Trophoblast cell (in vitro differentiated cells and primary cell): ENCODE results near the gene FSCN2.
A peak's percentile ranks its signal among the peaks of the same experiment; 100 is the strongest.

Experiments used
- DNase-seq, 2 donors: peaks; one replicate each; pipeline ENCODE4 v3.0.0-alpha.2; 2016
- H2AFZ ChIP-seq: 2 replicates; pipeline ENCODE4 v1.6.1; 2013; ENCODE audit warnings: low read length, moderate library complexity, mild to moderate bottlenecking; ENCODE audit not compliant: insufficient read depth, poor library complexity
- H2AK5ac ChIP-seq: 2 replicates; pipeline ENCODE4 v1.6.1; 2013; ENCODE audit warnings: mild to moderate bottlenecking, low read length
- H2BK120ac ChIP-seq: 2 replicates; pipeline ENCODE4 v1.6.1; 2013; ENCODE audit warnings: low read length, mild to moderate bottlenecking, moderate library complexity; ENCODE audit not compliant: insufficient read depth, poor library complexity
- H2BK12ac ChIP-seq: 2 replicates; pipeline ENCODE4 v1.6.1; 2013; ENCODE audit warnings: mild to moderate bottlenecking, low read length, moderate library complexity
- H2BK5ac ChIP-seq: 2 replicates; pipeline ENCODE4 v1.6.1; 2013; ENCODE audit warnings: low read length, low read depth, moderate library complexity, mild to moderate bottlenecking; ENCODE audit not compliant: poor library complexity
- H3K14ac ChIP-seq: 2 replicates; pipeline ENCODE4 v1.6.1; 2013; ENCODE audit warnings: mild to moderate bottlenecking, low read length
- H3K18ac ChIP-seq: 2 replicates; pipeline ENCODE4 v1.6.1; 2013; ENCODE audit warnings: mild to moderate bottlenecking, low read length
- H3K23ac ChIP-seq: 2 replicates; pipeline ENCODE4 v1.6.1; 2013; ENCODE audit warnings: low read length
- H3K27ac ChIP-seq: 2 replicates; pipeline ENCODE4 v1.5.1; 2013; ENCODE audit warnings: low read depth, mild to moderate bottlenecking, inconsistent platforms, low read length, moderate library complexity
- H3K27me3 ChIP-seq: 2 replicates; pipeline ENCODE4 v1.6.1; 2013; ENCODE audit warnings: inconsistent platforms, mild to moderate bottlenecking, low read length, moderate library complexity; ENCODE audit not compliant: insufficient read depth
- H3K36me3 ChIP-seq, 2 experiments: 1 replicate in 1 of 2; 2 replicates in 1 of 2; pipeline ENCODE4 v1.6.1; 2013; ENCODE audit warnings: low read length in 2 of 2, mild to moderate bottlenecking in 2 of 2, moderate library complexity in 1 of 2; ENCODE audit not compliant: insufficient read depth in 2 of 2, control insufficient read depth in 1 of 2
- H3K4ac ChIP-seq: 2 replicates; pipeline ENCODE4 v1.6.1; 2013; ENCODE audit warnings: low read depth, mild to moderate bottlenecking, low read length, moderate library complexity
- H3K4me1 ChIP-seq, 2 experiments: 1 replicate in 1 of 2; 2 replicates in 1 of 2; pipeline ENCODE4 v1.6.1; 2013; ENCODE audit warnings: low read length in 2 of 2, mild to moderate bottlenecking in 2 of 2, moderate library complexity in 1 of 2; ENCODE audit not compliant: insufficient read depth in 2 of 2, control insufficient read depth in 1 of 2
- H3K4me2 ChIP-seq: 2 replicates; pipeline ENCODE4 v1.6.1; 2013; ENCODE audit warnings: inconsistent platforms, mild to moderate bottlenecking, low read length, moderate library complexity
- H3K4me3 ChIP-seq: 2 replicates; pipeline ENCODE4 v1.5.1; 2013; ENCODE audit warnings: mild to moderate bottlenecking, low read depth, low read length, inconsistent platforms
- H3K79me1 ChIP-seq: one replicate; pipeline ENCODE4 v1.6.1; 2013; ENCODE audit warnings: low read length
- H3K79me2 ChIP-seq: 2 replicates; pipeline ENCODE4 v1.6.1; 2013; ENCODE audit warnings: low read length, mild to moderate bottlenecking; ENCODE audit not compliant: control insufficient read depth, insufficient read depth, poor library complexity
- H3K9ac ChIP-seq: 2 replicates; pipeline ENCODE4 v1.6.1; 2013; ENCODE audit warnings: mild to moderate bottlenecking, low read length
- H3K9me3 ChIP-seq: 2 replicates; pipeline ENCODE4 v1.6.1; 2013; ENCODE audit warnings: low read depth, mild to moderate bottlenecking, control low read depth, inconsistent platforms, low read length; ENCODE audit not compliant: insufficient read depth
- H4K12ac ChIP-seq: 2 replicates; pipeline ENCODE4 v1.6.1; 2013; ENCODE audit warnings: low read depth, mild to moderate bottlenecking, low read length, moderate library complexity
- H4K8ac ChIP-seq: 2 replicates; pipeline ENCODE4 v1.6.1; 2013; ENCODE audit warnings: low read depth, mild to moderate bottlenecking, low read length, moderate library complexity
- H4K91ac ChIP-seq: one replicate; pipeline ENCODE4 v1.6.1; 2013; ENCODE audit warnings: low read depth, mild to moderate bottlenecking, low read length, moderate library complexity
- WGBS: extraction: QIAGEN DNeasy Blood & Tissue Kit; methylation state at CpG from one replicate; pipeline ENCODE4 v1.1.7; 2013; ENCODE audit warnings: missing lambda C conversion rate; ENCODE audit not compliant: insufficient read length, insufficient coverage; ENCODE audit errors: extremely low coverage; 5-methylcytosine and 5-hydroxymethylcytosine counted together

The FSCN2 gene

GRCh38 chr17:81518785-81519283 is 9.3 kb upstream of the FSCN2 start:
- Histone ChIP-seq H3K9me3 (no peaks in the 10 kb centered on the region), H3K79me2 (peaks cover 18% of the 10 kb centered on the region), H3K14ac (peak overlapping the region; percentile 27), H3K9ac (no peak overlapping the region), H3K4me2 (peak overlapping the region; percentile 78), H3K27ac (peak overlapping the region; percentile 27), H4K8ac (peak overlapping the region; percentile 30), H3K27me3 (no peaks in the 10 kb centered on the region), H2BK120ac (no peak overlapping the region), H3K4ac (no peak overlapping the region), H3K36me3 (no peaks in the 10 kb centered on the region), H3K79me1 (peaks cover 28% of the 10 kb centered on the region), H3K23ac (no peak overlapping the region), H3K4me1 (peaks cover 40 to 49% of the 10 kb centered on the region in 2 experiments), H4K12ac (peak overlapping the region; percentile 22), H2BK12ac (no peak overlapping the region), H3K4me3 (peak overlapping the region; percentile 58), H2AFZ (peak overlapping the region; percentile 27), H2BK5ac (no peak overlapping the region), H2AK5ac (no peak overlapping the region), H3K18ac (peak overlapping the region; percentile 56), H4K91ac (peak overlapping the region; percentile 71)
- DNase-seq: peak; percentile 37 to 64
- no CpG with 5 or more reads among the region's 47 CpGs for WGBS

DNA sequence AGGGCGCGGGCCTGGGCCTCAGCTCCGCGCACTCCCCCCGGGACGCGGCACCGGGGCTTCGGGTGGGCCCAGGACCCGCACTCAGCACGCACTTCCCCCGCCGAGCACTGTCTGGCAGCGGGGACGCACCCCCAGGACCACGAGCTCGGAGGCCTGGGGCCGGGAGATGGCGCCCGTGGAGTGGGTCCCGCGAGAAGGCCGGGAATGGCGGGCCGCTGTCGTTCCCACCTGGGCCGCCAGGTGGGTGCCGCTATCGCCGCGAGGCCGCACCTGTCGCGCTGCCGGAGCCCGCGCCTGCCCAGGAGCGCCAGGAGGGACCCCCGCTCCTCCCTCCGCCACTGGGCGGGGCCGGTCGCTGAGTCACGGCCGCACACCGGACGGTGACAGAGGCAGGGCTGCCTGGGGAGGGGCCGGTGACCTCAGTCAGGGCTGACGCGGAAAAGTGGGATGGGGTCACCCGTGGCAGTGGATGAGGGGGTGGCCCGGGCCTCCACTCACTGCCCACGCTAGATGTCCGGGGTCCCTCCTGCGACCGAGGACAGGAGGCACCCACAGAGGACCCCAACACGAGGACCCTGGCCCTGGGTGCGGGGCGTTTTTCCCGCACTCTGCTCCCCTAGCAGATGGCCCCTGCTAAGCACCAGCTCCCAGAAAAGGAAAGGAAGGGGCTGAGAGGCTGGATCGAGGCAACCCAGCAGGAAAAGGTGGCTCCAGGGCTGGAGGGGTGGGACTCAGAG is 8.7 kb upstream of the FSCN2 start:
- H2BK12ac ChIP-seq: no peak overlapping the region
- no peaks in the 10 kb centered on the region for H3K9me3 ChIP-seq
- peak overlapping the region; percentile 27 for H3K27ac ChIP-seq
- H3K36me3 ChIP-seq: no peaks in the 10 kb centered on the region
- H3K27me3 ChIP-seq: no peaks in the 10 kb centered on the region
- H3K23ac ChIP-seq: no peak overlapping the region
- H4K91ac ChIP-seq: peak overlapping the region; percentile 71
- no peak overlapping the region for H2BK120ac ChIP-seq
- no peak overlapping the region for H2AFZ ChIP-seq
- peak overlapping the region; percentile 56 for H3K18ac ChIP-seq
- peak; percentile 68 to 74 for DNase-seq
- no peak overlapping the region for H3K4ac ChIP-seq
- H3K4me2 ChIP-seq: peak overlapping the region; percentile 78
- H3K79me2 ChIP-seq: peaks cover 12% of the 10 kb centered on the region
- H3K4me1 ChIP-seq: peaks cover 40 to 46% of the 10 kb centered on the region in 2 experiments
- H2BK5ac ChIP-seq: no peak overlapping the region
- H3K4me3 ChIP-seq: peak overlapping the region; percentile 58
- peak overlapping the region; percentile 30 for H3K9ac ChIP-seq
- peak overlapping the region; percentile 30 for H4K8ac ChIP-seq
- peaks cover 21% of the 10 kb centered on the region for H3K79me1 ChIP-seq
- no peak overlapping the region for H2AK5ac ChIP-seq
- H4K12ac ChIP-seq: peak overlapping the region; percentile 22
- H3K14ac ChIP-seq: peak overlapping the region; percentile 27
- no CpG with 5 or more reads among the region's 61 CpGs for WGBS

GRCh38 chr17:81520021-81520901 is 7.9 kb upstream of the FSCN2 start:
- peak overlapping the region; percentile 78 for H3K4me2 ChIP-seq
- H4K8ac ChIP-seq: no peak overlapping the region
- H3K4me1 ChIP-seq: peaks cover 40 to 46% of the 10 kb centered on the region in 2 experiments
- no CpG with 5 or more reads among the region's 14 CpGs for WGBS
- no peak overlapping the region for H2AK5ac ChIP-seq
- no peak overlapping the region for H3K9ac ChIP-seq
- H3K79me2 ChIP-seq: peaks cover 9% of the 10 kb centered on the region
- no peak overlapping the region for H2AFZ ChIP-seq
- H3K14ac ChIP-seq: no peak overlapping the region
- H2BK120ac ChIP-seq: no peak overlapping the region
- DNase-seq: no peak
- H2BK12ac ChIP-seq: no peak overlapping the region
- no peak overlapping the region for H3K23ac ChIP-seq
- H3K9me3 ChIP-seq: no peaks in the 10 kb centered on the region
- H3K36me3 ChIP-seq: no peaks in the 10 kb centered on the region
- H2BK5ac ChIP-seq: no peak overlapping the region
- no peaks in the 10 kb centered on the region for H3K27me3 ChIP-seq
- no peak overlapping the region for H3K27ac ChIP-seq
- no peak overlapping the region for H3K18ac ChIP-seq
- peaks cover 17% of the 10 kb centered on the region for H3K79me1 ChIP-seq
- no peak overlapping the region for H4K91ac ChIP-seq
- no peak overlapping the region for H3K4me3 ChIP-seq
- H3K4ac ChIP-seq: no peak overlapping the region
- no peak overlapping the region for H4K12ac ChIP-seq

GRCh38 chr17:81522491-81523401 is 5.4 kb upstream of the FSCN2 start:
- H3K9ac ChIP-seq: no peak overlapping the region
- H3K18ac ChIP-seq: no peak overlapping the region
- H3K4me3 ChIP-seq: no peak overlapping the region
- H3K79me1 ChIP-seq: peaks cover 9% of the 10 kb centered on the region
- no peaks in the 10 kb centered on the region for H3K27me3 ChIP-seq
- H3K9me3 ChIP-seq: no peaks in the 10 kb centered on the region
- H2AK5ac ChIP-seq: no peak overlapping the region
- peaks cover 19 to 26% of the 10 kb centered on the region in 2 experiments for H3K4me1 ChIP-seq
- no peak overlapping the region for H2BK5ac ChIP-seq
- WGBS: no CpG with 5 or more reads among the region's 26 CpGs
- no peak overlapping the region for H4K8ac ChIP-seq
- no peak overlapping the region for H2AFZ ChIP-seq
- H3K4me2 ChIP-seq: no peak overlapping the region
- no peaks in the 10 kb centered on the region for H3K36me3 ChIP-seq
- no peak overlapping the region for H2BK12ac ChIP-seq
- no peak overlapping the region for H4K91ac ChIP-seq
- H3K4ac ChIP-seq: no peak overlapping the region
- H3K23ac ChIP-seq: no peak overlapping the region
- H3K27ac ChIP-seq: no peak overlapping the region
- no peak overlapping the region for H3K14ac ChIP-seq
- H4K12ac ChIP-seq: no peak overlapping the region
- DNase-seq: no peak
- H2BK120ac ChIP-seq: no peak overlapping the region
- peaks cover 2% of the 10 kb centered on the region for H3K79me2 ChIP-seq
